HEK293T (cell line): ENCODE data around the gene GKN2.
"Not testable (repeated sequence)": the region's sequence is repeated elsewhere in the genome, so short reads cannot be mapped to it uniquely, and the experiment has no call there.

Source experiments
- ARNT ChIP-seq: fragments of 450-650 bp; IDR thresholded peaks from 2 replicates; pipeline ENCODE4 v1.6.1; 2017; ENCODE audit warnings: mild to moderate bottlenecking
- BHLHE40 ChIP-seq: fragments of 450-650 bp; IDR thresholded peaks from 2 replicates; pipeline ENCODE4 v1.6.1; 2016; ENCODE audit warnings: mild to moderate bottlenecking, moderate library complexity, borderline replicate concordance
- CTBP1 ChIP-seq: fragments of 450-650 bp; IDR thresholded peaks from 2 replicates; pipeline ENCODE4 v1.6.1; 2016; ENCODE audit warnings: borderline replicate concordance
- FOXA1 ChIP-seq: fragments of 450-650 bp; IDR thresholded peaks from 2 replicates; pipeline ENCODE4 v1.6.1; 2016; ENCODE audit warnings: mild to moderate bottlenecking
- FOXK2 ChIP-seq: fragments of 450-650 bp; IDR thresholded peaks from 2 replicates; pipeline ENCODE4 v1.6.1; 2016; ENCODE audit warnings: mild to moderate bottlenecking
- FOXM1 ChIP-seq: fragments of 450-650 bp; IDR thresholded peaks from 2 replicates; pipeline ENCODE4 v1.6.1; 2017; ENCODE audit warnings: mild to moderate bottlenecking, borderline replicate concordance
- HDGF ChIP-seq: fragments of 450-650 bp; IDR thresholded peaks from 2 replicates; pipeline ENCODE4 v1.6.1; 2017; ENCODE audit warnings: antibody characterized with exemption, borderline replicate concordance
- LEF1 ChIP-seq: fragments of 450-650 bp; IDR thresholded peaks from 2 replicates; pipeline ENCODE4 v1.6.1; 2017; ENCODE audit warnings: mild to moderate bottlenecking, borderline replicate concordance
- NFRKB ChIP-seq: fragments of 450-650 bp; IDR thresholded peaks from 2 replicates; pipeline ENCODE4 v1.6.1; 2016; ENCODE audit warnings: mild to moderate bottlenecking, moderate library complexity
- SP1 ChIP-seq: fragments of 450-650 bp; IDR thresholded peaks from 2 replicates; pipeline ENCODE4 v1.6.1; 2017
- SUZ12 ChIP-seq: fragments of 450-650 bp; IDR thresholded peaks from 2 replicates; pipeline ENCODE4 v1.6.1; 2016; ENCODE audit warnings: mild to moderate bottlenecking
- TARDBP ChIP-seq: fragments of 450-650 bp; IDR thresholded peaks from 2 replicates; pipeline ENCODE4 v1.6.1; 2016
- ZNF384 ChIP-seq: fragments of 450-650 bp; IDR thresholded peaks from 2 replicates; pipeline ENCODE4 v1.6.1; 2016

- not testable (repeated sequence) for TF ChIP-seq SUZ12, ARNT, LEF1, NFRKB, ZNF384, FOXM1, BHLHE40, HDGF, SP1, FOXK2, FOXA1, TARDBP, CTBP1
These were observed 2.7 kb upstream of the GKN2 start for GRCh38 chr2:68955432-68955831.
